ENCODE measurements around the gene ARHGEF11. TPM values are rescaled to one million over a fixed set of nuclear protein-coding genes. Genes with fewer than 3 reads are reported as not detected.

ARHGEF11 gene
- total RNA-seq, 1 experiment from 2014 or later: 55.5 TPM

- H3K27me3 ChIP-seq (ENCODE audit: control insufficient read depth, insufficient read depth, low read length): no peaks in the 10 kb centered on the region
- ChIA-PET CTCF (no interaction called here), POLR2A (interaction anchor here (0.6 kb wide), 1 partner anchor 51 kb away, joined by 3 read pairs; no protein-coding TSS in a partner anchor)
- intact Hi-C loops (cut with micrococcal nuclease; ENCODE audit: unreplicated experiment) (no loop called here), in situ Hi-C loops (cut with HindIII; ENCODE audit: low pct_unique_long_range_greater_than_20kb, low sequenced_read_pairs) (no loop called here)
- H3K27ac ChIP-seq (ENCODE audit: low read length): no peak overlapping the region
- no peak for ATAC-seq
- no peaks in the 10 kb centered on the region for H3K4me1 ChIP-seq (ENCODE audit: control insufficient read depth, insufficient read depth, low read length)
- no TSS peak for BruUV-seq (replicated peaks)
- no peaks in the 10 kb centered on the region for H3K36me3 ChIP-seq (ENCODE audit: control insufficient read depth, insufficient read depth, low read length)
- no peak for DNase-seq (ENCODE audit: low read depth, low spot score)
- TF ChIP-seq REST (IDR thresholded peaks at IDR 0.05; ENCODE audit: insufficient read depth in 1 of 2, low read depth in 2 of 2, low read length in 1 of 2): no peak
- no peak for TF ChIP-seq SIN3A (IDR thresholded peaks at IDR 0.05; ENCODE audit: borderline replicate concordance, insufficient read depth, low read depth, low read length)
- no peak for TF ChIP-seq CTCF (IDR thresholded peaks at IDR 0.05)
- no peak for TF ChIP-seq POLR2AphosphoS5 (IDR thresholded peaks at IDR 0.05; ENCODE audit: low read depth, low read length)
- TF ChIP-seq TCF7L2 (IDR thresholded peaks at IDR 0.05; ENCODE audit: low read depth, low read length): no peak
- H3K9me3 ChIP-seq (ENCODE audit: control insufficient read depth, insufficient read depth, low read depth, low read length): no peaks in the 10 kb centered on the region
- no peak overlapping the region for H3K4me3 ChIP-seq (ENCODE audit: low read depth in 2 of 2, low read length in 2 of 2)
These were observed 51.3 kb downstream of the ARHGEF11 start for GRCh38 chr1:156994277-156994676.

GRCh38 chr1:156993426-156994147, 52.0 kb downstream of the ARHGEF11 start:
- TF ChIP-seq SIN3A (IDR thresholded peaks at IDR 0.05; ENCODE audit: borderline replicate concordance, insufficient read depth, low read depth, low read length) (no peak), TCF7L2 (IDR thresholded peaks at IDR 0.05; ENCODE audit: low read depth, low read length) (no peak), POLR2AphosphoS5 (IDR thresholded peaks at IDR 0.05; ENCODE audit: low read depth, low read length) (no peak), REST (IDR thresholded peaks at IDR 0.05; ENCODE audit: insufficient read depth in 1 of 2, low read depth in 2 of 2, low read length in 1 of 2) (no peak), CTCF (IDR thresholded peaks at IDR 0.05) (no peak)
- H3K9me3 ChIP-seq (ENCODE audit: control insufficient read depth, insufficient read depth, low read depth, low read length): no peaks in the 10 kb centered on the region
- intact Hi-C loops (cut with micrococcal nuclease; ENCODE audit: unreplicated experiment) (no loop called here), in situ Hi-C loops (cut with HindIII; ENCODE audit: low pct_unique_long_range_greater_than_20kb, low sequenced_read_pairs) (no loop called here)
- ChIA-PET CTCF (no interaction called here), POLR2A (interaction anchor here (0.6 kb wide), 1 partner anchor 51 kb away, joined by 3 read pairs; no protein-coding TSS in a partner anchor)
- H3K27ac ChIP-seq (ENCODE audit: low read length): no peak overlapping the region
- H3K36me3 ChIP-seq (ENCODE audit: control insufficient read depth, insufficient read depth, low read length): no peaks in the 10 kb centered on the region
- H3K4me1 ChIP-seq (ENCODE audit: control insufficient read depth, insufficient read depth, low read length): no peaks in the 10 kb centered on the region
- no TSS peak for BruUV-seq (replicated peaks)
- DNase-seq (ENCODE audit: low read depth, low spot score) (no peak), ATAC-seq (no peak)
- H3K27me3 ChIP-seq (ENCODE audit: control insufficient read depth, insufficient read depth, low read length): no peaks in the 10 kb centered on the region
- H3K4me3 ChIP-seq (ENCODE audit: low read depth in 2 of 2, low read length in 2 of 2): no peak overlapping the region
